ENCODE data around the gene OPN3. TPM values are rescaled to one million over a fixed set of nuclear protein-coding genes. Genes with fewer than 3 reads are reported as not detected.

The OPN3 gene
- total RNA-seq, 1 experiment from 2014 or later: 106 TPM

DNA sequence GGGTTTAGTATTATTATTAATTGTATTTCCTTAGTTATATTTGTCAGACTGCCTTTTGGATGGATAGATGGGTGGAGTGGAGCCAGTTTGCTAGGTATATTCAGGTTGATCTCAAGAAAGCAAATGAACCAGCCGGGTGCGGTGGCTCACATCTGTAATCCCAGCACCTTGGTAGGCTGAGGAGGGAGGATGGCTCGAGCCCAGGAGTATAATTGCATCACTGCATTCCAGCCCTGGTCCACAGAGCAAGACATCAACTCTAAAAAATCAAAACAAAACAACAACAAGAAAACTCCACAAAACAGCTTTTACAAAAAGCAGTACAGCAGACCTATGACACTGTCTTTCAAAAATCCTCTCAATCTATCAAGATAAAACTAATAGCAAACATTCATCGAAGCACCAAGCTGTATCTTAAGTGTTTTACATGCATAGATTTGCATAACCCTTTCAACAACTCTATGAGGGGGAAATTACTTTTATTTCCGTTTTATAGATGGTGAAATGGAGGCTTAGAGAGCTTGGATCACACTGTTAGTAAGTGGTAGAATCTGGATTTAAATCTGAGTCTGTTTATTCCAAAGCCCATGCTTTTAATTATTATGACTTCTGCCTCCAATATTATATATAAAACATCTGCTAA, 82.5 kb downstream of the OPN3 start:
- peak; percentile 18 for DNase-seq (ENCODE audit: low read depth)
- in situ Hi-C loops (cut with HindIII; ENCODE audit: low pct_unique_long_range_greater_than_20kb, low sequenced_read_pairs): no loop called here

DNA sequence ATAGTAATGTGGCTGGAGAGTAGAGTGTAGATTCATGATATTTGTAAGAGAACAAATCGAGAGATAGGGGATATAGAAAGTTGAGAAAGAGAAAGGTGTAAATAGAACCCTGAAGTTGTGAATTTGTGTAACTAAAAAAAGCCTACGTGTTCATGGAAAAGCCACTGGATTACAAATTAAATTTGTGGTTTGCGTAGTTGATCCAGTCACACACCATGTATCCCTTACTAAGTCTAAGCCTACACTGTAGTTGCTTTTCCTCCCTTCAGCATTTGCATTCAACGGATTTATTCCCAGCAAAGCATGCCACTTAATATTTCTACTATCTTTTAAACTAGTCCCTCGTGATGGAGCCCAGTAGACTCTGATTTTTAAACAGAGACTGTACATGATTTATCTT, 83.1 kb downstream of the OPN3 start:
- DNase-seq (ENCODE audit: low read depth): no peak
- in situ Hi-C loops (cut with HindIII; ENCODE audit: low pct_unique_long_range_greater_than_20kb, low sequenced_read_pairs): no loop called here

DNA sequence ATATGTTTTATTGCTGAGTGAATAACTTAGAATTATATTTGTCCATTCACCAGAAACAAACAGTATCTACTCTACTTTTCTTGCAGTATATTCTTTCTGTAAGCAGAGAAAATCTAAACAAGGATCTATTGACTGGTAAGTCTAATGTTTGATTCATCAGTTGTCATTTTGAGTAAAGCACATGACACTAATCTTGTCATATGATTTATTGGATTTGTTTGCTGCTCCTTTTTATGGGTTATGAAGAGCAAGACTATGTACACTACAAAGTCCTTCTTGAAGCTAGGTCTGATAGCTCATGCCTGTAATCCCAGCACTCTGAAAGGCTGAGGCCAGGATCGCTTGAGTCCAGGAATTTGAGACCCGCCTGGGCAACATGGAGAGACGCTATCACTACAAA, 84.6 kb downstream of the OPN3 start:
- in situ Hi-C loops (cut with HindIII; ENCODE audit: low pct_unique_long_range_greater_than_20kb, low sequenced_read_pairs): no loop called here

DNA sequence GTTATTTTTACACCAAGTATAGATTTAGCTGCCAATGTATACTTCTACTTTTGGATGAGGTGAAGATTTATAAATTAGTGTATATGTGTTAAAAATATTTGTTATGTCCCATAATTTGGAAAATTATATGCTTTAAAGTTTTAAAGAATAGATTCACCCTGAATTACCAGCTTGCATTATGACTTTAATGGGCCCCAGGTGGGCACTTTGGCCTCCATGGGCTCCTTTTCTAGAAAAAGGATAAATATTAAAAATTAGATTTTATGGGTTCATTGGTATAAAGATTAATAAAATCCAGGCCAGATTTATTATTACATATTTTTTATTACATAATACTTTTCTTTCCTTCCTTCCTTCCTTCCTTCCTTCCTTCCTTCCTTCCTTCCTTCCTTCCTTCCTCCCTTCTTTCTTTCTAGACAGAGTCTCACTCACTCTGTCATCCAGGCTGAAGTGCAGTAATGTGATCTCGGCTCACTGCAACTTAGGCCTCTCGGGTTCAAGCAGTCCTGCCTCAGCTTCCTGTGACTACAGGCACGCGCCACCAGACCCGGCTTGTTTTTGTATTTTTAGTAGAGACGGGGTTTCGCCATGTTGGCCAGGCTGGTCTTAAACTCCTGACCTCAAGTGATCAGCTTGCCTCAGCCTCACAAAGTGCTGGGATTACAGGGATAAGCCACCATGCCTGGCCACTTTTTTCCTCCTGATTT, 86.1 kb downstream of the OPN3 start:
- DNase-seq (ENCODE audit: low read depth): no peak
- in situ Hi-C loops (cut with HindIII; ENCODE audit: low pct_unique_long_range_greater_than_20kb, low sequenced_read_pairs): no loop called here

More for the DNA sequence above, 84.6 kb downstream of the OPN3 start:
- no peak for DNase-seq (ENCODE audit: low read depth)

DNA sequence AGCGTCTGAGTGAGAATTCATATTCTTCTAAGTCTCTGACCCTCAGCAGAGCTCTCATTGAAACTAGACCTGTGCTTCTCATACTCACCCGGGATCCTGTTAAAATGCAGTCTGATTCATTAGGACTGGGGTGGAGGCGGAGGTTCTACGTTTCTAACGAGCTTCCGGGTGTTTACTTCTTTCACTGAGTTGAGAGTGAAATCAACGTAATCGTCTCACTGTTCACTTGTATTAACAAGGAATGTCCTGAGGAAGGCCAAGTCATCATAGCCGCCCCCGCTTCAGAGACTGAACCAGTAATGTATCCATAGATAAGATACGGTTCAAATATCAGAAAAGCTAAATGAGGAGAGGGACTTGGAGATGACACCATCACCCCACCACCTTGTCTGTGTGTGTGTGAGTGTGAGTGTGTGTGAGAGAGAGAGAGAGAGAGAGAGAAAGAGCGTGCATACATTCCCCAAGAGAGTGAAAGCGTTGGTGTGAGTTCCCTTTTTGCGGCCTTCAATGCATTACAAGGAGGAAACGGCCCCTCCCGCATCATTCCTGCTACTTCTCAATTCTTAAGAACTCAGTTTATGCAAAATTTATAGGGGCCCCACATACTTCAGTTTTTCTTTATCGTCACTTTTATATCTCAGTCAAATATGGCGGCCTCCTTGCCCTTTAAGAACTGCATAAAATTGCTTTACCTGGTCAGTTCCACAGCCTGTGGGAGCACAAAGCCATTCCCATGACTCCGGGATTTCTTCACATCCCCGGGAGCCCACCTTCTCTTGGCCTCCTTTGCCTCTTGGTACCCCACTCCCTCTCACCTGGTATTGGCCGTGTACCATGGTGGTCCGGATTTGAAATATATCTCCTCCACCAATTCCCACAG, 88.2 kb downstream of the OPN3 start:
- in situ Hi-C loops (cut with HindIII; ENCODE audit: low pct_unique_long_range_greater_than_20kb, low sequenced_read_pairs): no loop called here
- DNase-seq (ENCODE audit: low read depth): no peak

DNA sequence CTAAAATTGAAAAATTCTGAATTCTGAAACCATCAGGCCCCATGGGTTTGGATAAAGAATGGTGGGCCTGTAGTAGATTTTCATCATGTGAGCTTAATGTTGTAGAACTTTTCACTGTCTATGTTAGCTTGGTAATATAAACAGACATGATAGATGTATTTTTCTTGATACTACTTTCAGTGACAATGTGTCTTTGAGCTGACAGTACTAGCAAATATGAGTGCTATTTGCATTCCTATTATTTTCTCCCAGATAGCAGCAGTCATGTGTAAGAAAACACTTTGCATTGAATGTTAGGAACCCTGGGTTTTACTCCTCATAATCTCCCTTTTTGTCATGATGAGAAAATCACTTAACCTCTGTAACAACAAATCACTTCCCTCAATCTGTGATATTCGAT, 89.9 kb downstream of the OPN3 start:
- in situ Hi-C loops (cut with HindIII; ENCODE audit: low pct_unique_long_range_greater_than_20kb, low sequenced_read_pairs): no loop called here
- DNase-seq (ENCODE audit: low read depth): no peak

DNA sequence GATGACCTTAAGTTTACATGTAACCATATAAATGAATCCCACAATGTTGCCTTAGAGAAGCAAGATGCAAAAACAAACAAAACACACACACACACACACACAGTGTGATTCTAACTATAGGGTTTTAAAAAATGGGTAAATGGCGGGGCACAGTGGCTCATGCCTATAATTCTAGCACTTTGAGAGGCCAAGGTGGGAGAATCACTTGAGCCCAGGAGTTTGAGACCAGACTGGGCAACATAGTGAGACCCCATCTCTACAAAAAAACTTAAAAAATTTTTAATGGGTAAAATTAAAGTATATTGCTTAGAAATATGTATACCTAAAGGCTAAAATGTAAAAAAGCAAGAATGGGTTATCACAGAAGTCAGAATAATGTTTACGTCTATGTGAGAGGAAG, 92.2 kb downstream of the OPN3 start:
- in situ Hi-C loops (cut with HindIII; ENCODE audit: low pct_unique_long_range_greater_than_20kb, low sequenced_read_pairs): no loop called here

More for the DNA sequence above, 92.2 kb downstream of the OPN3 start:
- no peak for DNase-seq (ENCODE audit: low read depth)

Other genes starting within 250 kb of the OPN3 start
- gene FH, start 120.6 kb downstream of the OPN3 start, total RNA-seq (2014; rRNA removed; shearing (Covaris generic); ENCODE audit: low replicate concordance): 121 and 129 TPM in 2 replicates
- gene KMO, start 108.0 kb downstream of the OPN3 start, total RNA-seq (2014; rRNA removed; shearing (Covaris generic); ENCODE audit: low replicate concordance): 2.6 and 18.2 TPM in 2 replicates
- 1.7 and 9.3 TPM in 2 replicates for gene CHML, start within 50 bp of the OPN3 start, total RNA-seq (2014; rRNA removed; shearing (Covaris generic); ENCODE audit: low replicate concordance)
- not detected in 2 replicates for gene WDR64, start 11.9 kb upstream of the OPN3 start, total RNA-seq (2014; rRNA removed; shearing (Covaris generic); ENCODE audit: low replicate concordance)
- gene EXO1, start 207.8 kb upstream of the OPN3 start, total RNA-seq (2014; rRNA removed; shearing (Covaris generic); ENCODE audit: low replicate concordance): 30.5 and 32.4 TPM in 2 replicates